SK-N-SH (cell line): ENCODE results near the gene CSRNP3. TPM values are rescaled to one million over a fixed set of nuclear protein-coding genes. Genes with fewer than 3 reads are reported as not detected.

ENCODE experiments used
- CTCF ChIA-PET: fragments of 300-600, 350-600 bp; formaldehyde crosslinking; extraction: SDS; loops from one replicate; lab custom pipeline; 2021; lab: Yijun Ruan, JAX
- POLR2A ChIA-PET: fragments of 350-600 bp; sonication (Branson Sonifier 250); formaldehyde crosslinking; extraction: SDS; loops from one replicate; lab custom pipeline; 2020; ENCODE audit warnings: antibody characterized with exemption, inconsistent platforms; lab: Yijun Ruan, JAX
- DNase-seq: peaks from one replicate; pipeline ENCODE4 v3.0.0; 2012
- H2AFZ ChIP-seq: fragments of 200-600 bp; sonication (generic); 2 replicates; pipeline ENCODE4 v1.8.1; 2016; ENCODE audit warnings: antibody characterized with exemption, mild to moderate bottlenecking, low read depth
- H3F3A ChIP-seq: fragments of 200-600 bp; sonication (generic); replicated peaks from 2 replicates; pipeline ENCODE3; 2016; ENCODE audit warnings: antibody characterized with exemption, mild to moderate bottlenecking; ENCODE audit not compliant: insufficient read depth
- H3K27ac ChIP-seq, 2 experiments: fragments of 200-500 bp in 1 of 2; fragments of 200-600 bp in 1 of 2; sonication (Bioruptor generic) in 1 of 2; sonication (generic), shearing (Covaris generic) in 1 of 2; 2 replicates each; pipeline versions ENCODE4 v1.5.1 to v1.6.1; 2014 to 2016; ENCODE audit warnings: low read depth in 2 of 2, inconsistent platforms in 1 of 2, low read length in 1 of 2, mild to moderate bottlenecking in 1 of 2, mixed read lengths in 1 of 2
- H3K27me3 ChIP-seq: fragments of 200-600 bp; sonication (generic), shearing (Covaris generic); 2 replicates; pipeline ENCODE4 v1.6.1; 2016; ENCODE audit warnings: mixed run types; ENCODE audit not compliant: insufficient read depth
- H3K36me3 ChIP-seq, 2 experiments: fragments of 200-500 bp in 1 of 2; fragments of 200-600 bp in 1 of 2; sonication (Bioruptor generic) in 1 of 2; sonication (generic) in 1 of 2; replicated peaks in 1 of 2; 2 replicates each; pipeline versions ENCODE3 to v1.5.1; 2014 to 2016; ENCODE audit warnings: low read length in 1 of 2, mild to moderate bottlenecking in 1 of 2; ENCODE audit not compliant: insufficient read depth in 2 of 2, control insufficient read depth in 1 of 2
- H3K4me1 ChIP-seq, 2 experiments: fragments of 200-500 bp in 1 of 2; fragments of 200-600 bp in 1 of 2; sonication (Bioruptor generic) in 1 of 2; sonication (generic), shearing (Covaris generic) in 1 of 2; 2 replicates each; pipeline versions ENCODE4 v1.5.1 to v1.6.1; 2014 to 2016; ENCODE audit warnings: low read depth in 1 of 2, low read length in 1 of 2, mixed run types in 1 of 2; ENCODE audit not compliant: insufficient read depth in 2 of 2, control insufficient read depth in 1 of 2
- H3K4me2 ChIP-seq: fragments of 200-600 bp; sonication (generic), shearing (Covaris generic); 2 replicates; pipeline ENCODE4 v1.6.1; 2017; ENCODE audit warnings: mixed run types
- H3K4me3 ChIP-seq, 2 experiments: fragments of 200-500 bp in 1 of 2; fragments of 200-600 bp in 1 of 2; sonication (Bioruptor generic) in 1 of 2; sonication (generic), shearing (Covaris generic) in 1 of 2; 2 replicates each; pipeline versions ENCODE4 v1.5.1 to v1.8.1; 2014 to 2016; ENCODE audit warnings: low read depth in 2 of 2, inconsistent platforms in 1 of 2, low read length in 1 of 2, mild to moderate bottlenecking in 1 of 2, mixed read lengths in 1 of 2, moderate library complexity in 1 of 2
- H3K79me2 ChIP-seq: fragments of 200-600 bp; sonication (generic); 2 replicates; pipeline ENCODE4 v1.8.1; 2017; ENCODE audit warnings: mild to moderate bottlenecking; ENCODE audit not compliant: insufficient read depth
- H3K9ac ChIP-seq: fragments of 200-600 bp; sonication (generic); 2 replicates; pipeline ENCODE4 v1.6.1; 2017; ENCODE audit warnings: mixed run types
- H3K9me2 ChIP-seq: fragments of 200-600 bp; sonication (generic); 2 replicates; pipeline ENCODE4 v1.6.1; 2017; ENCODE audit warnings: mixed run types
- H3K9me3 ChIP-seq: fragments of 200-600 bp; sonication (generic); 2 replicates; pipeline ENCODE4 v1.6.1; 2017; ENCODE audit warnings: mixed run types, mild to moderate bottlenecking, moderate library complexity
- H4K20me1 ChIP-seq: fragments of 200-600 bp; sonication (generic); 2 replicates; pipeline ENCODE4 v1.6.1; 2017; ENCODE audit warnings: mild to moderate bottlenecking, mixed run types; ENCODE audit not compliant: insufficient read depth
- ELF1 ChIP-seq: IDR thresholded peaks from 2 replicates; pipeline ENCODE4 v1.4.0; 2012
- FOSL2 ChIP-seq: IDR thresholded peaks from 2 replicates; pipeline ENCODE4 v1.4.0; 2012; ENCODE audit warnings: low read depth, mild to moderate bottlenecking, moderate library complexity, borderline replicate concordance
- GABPA ChIP-seq: IDR thresholded peaks from 2 replicates; pipeline ENCODE4 v1.4.0; 2012; ENCODE audit warnings: low read depth, mild to moderate bottlenecking
- JUND ChIP-seq: IDR thresholded peaks from 2 replicates; pipeline ENCODE4 v1.4.0; 2012
- MAX ChIP-seq: IDR thresholded peaks from 2 replicates; pipeline ENCODE4 v1.4.0; 2012; ENCODE audit warnings: low read depth
- MEF2A ChIP-seq: IDR thresholded peaks from 2 replicates; pipeline ENCODE4 v1.4.0; 2012; ENCODE audit warnings: low read depth, borderline replicate concordance
- PBX3 ChIP-seq: IDR thresholded peaks from 2 replicates; pipeline ENCODE4; 2012
- RFX5 ChIP-seq: IDR thresholded peaks from 2 replicates; pipeline ENCODE4 v1.6.1; 2012; ENCODE audit warnings: mild to moderate bottlenecking, improper control_type of control experiment, low read length
- RXRA ChIP-seq: IDR thresholded peaks from 2 replicates; pipeline ENCODE4 v1.4.0; 2012; ENCODE audit warnings: low read depth, mild to moderate bottlenecking, borderline replicate concordance
- SIN3A ChIP-seq: IDR thresholded peaks from 2 replicates; pipeline ENCODE4 v1.6.1; 2012; ENCODE audit warnings: low read depth, mild to moderate bottlenecking, low read length, moderate library complexity, borderline replicate concordance
- SMC3 ChIP-seq: IDR thresholded peaks from 2 replicates; pipeline ENCODE4 v1.6.1; 2012; ENCODE audit warnings: low read depth, low read length, improper control_type of control experiment
- TCF12 ChIP-seq: IDR thresholded peaks from 2 replicates; pipeline ENCODE4 v1.4.0; 2012
- YY1 ChIP-seq: IDR thresholded peaks from 2 replicates; pipeline ENCODE4 v1.4.0; 2012; ENCODE audit warnings: low read depth, mild to moderate bottlenecking
- WGBS: methylation state at CpG from one replicate; pipeline ENCODE4 v1.1.6; 2017; ENCODE audit warnings: low lambda C conversion rate; 5-methylcytosine and 5-hydroxymethylcytosine counted together
- polyA plus RNA-seq, 3 experiments: library from polyadenylated mRNA; depleted of rRNA; stranded (reverse); fragments of >200 nt; gene quantifications; 2 replicates each; pipeline ENCODE4 v1.2.3, GENCODE V29; 2012
- TF ChIP-seq, protein P1 (sequence below): IDR thresholded peaks from 2 replicates; pipeline ENCODE4 v1.4.0; 2012; ENCODE audit warnings: low read depth, borderline replicate concordance

Gene CSRNP3
- polyA plus RNA-seq, 1 of the 3 experiments (the other 2 are of a cell fraction) = 1.0 TPM

DNA sequence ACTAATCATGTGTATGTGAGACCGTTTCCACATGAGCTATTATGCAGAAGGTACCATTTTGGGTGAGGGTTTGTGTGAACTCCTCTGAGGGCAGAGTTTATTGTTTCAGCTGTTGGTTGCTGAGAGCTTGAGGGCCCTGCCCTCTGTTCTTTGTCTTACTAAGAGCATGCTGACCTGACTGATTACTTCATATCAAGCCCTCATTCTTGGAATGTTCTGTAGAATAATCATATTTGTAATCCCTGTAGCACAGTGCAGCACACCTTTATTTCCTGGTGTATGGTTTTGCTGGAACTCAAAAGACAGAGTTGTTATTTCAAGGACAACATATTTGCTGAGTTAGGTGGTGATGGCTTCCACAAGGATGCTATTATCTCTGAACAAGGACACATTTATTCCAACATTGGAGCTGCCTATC, 206.1 kb downstream of the CSRNP3 start:
- peaks cover 9 to 50% of the 10 kb centered on the region in 2 experiments for H3K36me3 ChIP-seq
- CTCF ChIA-PET = interaction anchor here (1.1 to 1.3 kb wide), 4 partner anchors 10 to 275 kb away, joined by 3 to 5 read pairs (median 4); no protein-coding TSS in a partner anchor
- no peaks in the 10 kb centered on the region for H3K4me1 ChIP-seq
- H3K4me2 ChIP-seq = no peak overlapping the region
- no peak overlapping the region for H3K27ac ChIP-seq
- no peaks in the 10 kb centered on the region for H3K9me2 ChIP-seq
- no peaks in the 10 kb centered on the region for H4K20me1 ChIP-seq
- POLR2A ChIA-PET = no interaction called here
- H3F3A ChIP-seq = no peaks in the 10 kb centered on the region
- no peak overlapping the region for H3K9ac ChIP-seq
- H3K9me3 ChIP-seq = no peaks in the 10 kb centered on the region
- H2AFZ ChIP-seq = no peak overlapping the region
- H3K4me3 ChIP-seq = no peak overlapping the region
- H3K27me3 ChIP-seq = no peaks in the 10 kb centered on the region
- TF ChIP-seq ELF1 (no peak), GABPA (no peak), RXRA (no peak), TCF12 (no peak), MAX (no peak), PBX3 (no peak)
- TF ChIP-seq, protein P1, sequence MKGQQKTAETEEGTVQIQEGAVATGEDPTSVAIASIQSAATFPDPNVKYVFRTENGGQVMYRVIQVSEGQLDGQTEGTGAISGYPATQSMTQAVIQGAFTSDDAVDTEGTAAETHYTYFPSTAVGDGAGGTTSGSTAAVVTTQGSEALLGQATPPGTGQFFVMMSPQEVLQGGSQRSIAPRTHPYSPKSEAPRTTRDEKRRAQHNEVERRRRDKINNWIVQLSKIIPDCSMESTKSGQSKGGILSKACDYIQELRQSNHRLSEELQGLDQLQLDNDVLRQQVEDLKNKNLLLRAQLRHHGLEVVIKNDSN = no peak
- 75% methylated on average over 1 of the region's 1 CpG for WGBS
- DNase-seq = no peak
- no peaks in the 10 kb centered on the region for H3K79me2 ChIP-seq

- TF ChIP-seq YY1 = no peak
- TF ChIP-seq MEF2A = no peak
- no peak for TF ChIP-seq SMC3
- H3K9me3 ChIP-seq = no peaks in the 10 kb centered on the region
- H3K4me1 ChIP-seq = no peaks in the 10 kb centered on the region
- H3K27me3 ChIP-seq = no peaks in the 10 kb centered on the region
- no peak overlapping the region for H3K4me2 ChIP-seq
- CTCF ChIA-PET = interaction anchor here (0.7 to 1.7 kb wide), 2 partner anchors 10 to 19 kb away, joined by 3 to 6 read pairs; no protein-coding TSS in a partner anchor
- no peaks in the 10 kb centered on the region for H3K9me2 ChIP-seq
- DNase-seq = no peak
- whole genome bisulfite sequencing = 91% methylated on average over 13 of the region's 13 CpGs
- H3K27ac ChIP-seq = no peak overlapping the region
- POLR2A ChIA-PET = no interaction called here
- no peak overlapping the region for H3K4me3 ChIP-seq
- no peaks in the 10 kb centered on the region for H4K20me1 ChIP-seq
- H3K9ac ChIP-seq = no peak overlapping the region
- H2AFZ ChIP-seq = no peak overlapping the region
- peaks cover 3 to 45% of the 10 kb centered on the region in 2 experiments for H3K36me3 ChIP-seq
- H3K79me2 ChIP-seq = no peaks in the 10 kb centered on the region
- H3F3A ChIP-seq = no peaks in the 10 kb centered on the region
These were observed 209.4 kb downstream of the CSRNP3 start for GRCh38 chr2:165678882-165679281.

- 64% methylated on average over 2 of the region's 2 CpGs for WGBS
- no peak for TF ChIP-seq TCF12
- TF ChIP-seq SIN3A = no peak
- TF ChIP-seq FOSL2 = no peak
- no peak for TF ChIP-seq MEF2A
- no peak for TF ChIP-seq RXRA
- no peak for TF ChIP-seq JUND
- no peak for TF ChIP-seq RFX5
- ChIA-PET CTCF (interaction anchor here (1.7 kb wide), 1 partner anchor 11 kb away, joined by 6 read pairs; no protein-coding TSS in a partner anchor), POLR2A (no interaction called here)
- H3K9me2 ChIP-seq = no peaks in the 10 kb centered on the region
- H2AFZ ChIP-seq = no peak overlapping the region
- H3K4me3 ChIP-seq = no peak overlapping the region
- no peaks in the 10 kb centered on the region for H4K20me1 ChIP-seq
- H3K9me3 ChIP-seq = no peaks in the 10 kb centered on the region
- H3K4me2 ChIP-seq = no peak overlapping the region
- H3K36me3 ChIP-seq = peaks cover 3 to 45% of the 10 kb centered on the region in 2 experiments
- no peaks in the 10 kb centered on the region for H3K79me2 ChIP-seq
- H3K4me1 ChIP-seq = no peaks in the 10 kb centered on the region
- H3K27me3 ChIP-seq = no peaks in the 10 kb centered on the region
- no peak overlapping the region for H3K9ac ChIP-seq
- no peaks in the 10 kb centered on the region for H3F3A ChIP-seq
- no peak overlapping the region for H3K27ac ChIP-seq
- no peak for DNase-seq
These were observed 210.1 kb downstream of the CSRNP3 start for GRCh38 chr2:165679621-165680020.
